GDM1 (cell line): ENCODE data around the gene COMT.

ENCODE experiments used
- DNase-seq: peaks from one replicate; lab custom pipeline; 2025; lab: John Stamatoyannopoulos, UW

The COMT gene

GRCh38 chr22:19981961-19982920, 40.7 kb downstream of the COMT start:
- DNase-seq: no peak

- no peak for DNase-seq
Measured at GRCh38 chr22:19982991-19983578, 41.5 kb downstream of the COMT start.

GRCh38 chr22:19983741-19984140, 42.2 kb downstream of the COMT start:
- no peak for DNase-seq

- DNase-seq: no peak
Measured at GRCh38 chr22:19984201-19984753, 42.7 kb downstream of the COMT start.

- DNase-seq: no peak
Measured at GRCh38 chr22:19984851-19985811, 43.6 kb downstream of the COMT start.

- no peak for DNase-seq
Measured at GRCh38 chr22:19986011-19986409, 44.4 kb downstream of the COMT start.

GRCh38 chr22:19986410-19987341, 45.1 kb downstream of the COMT start:
- peak; percentile 45 for DNase-seq

GRCh38 chr22:19987394-19988306, 46.1 kb downstream of the COMT start:
- no peak for DNase-seq

GRCh38 chr22:19988331-19988808, 46.8 kb downstream of the COMT start:
- no peak for DNase-seq

- DNase-seq: no peak
Measured at GRCh38 chr22:19988965-19989724, 47.6 kb downstream of the COMT start.

- no peak for DNase-seq
Measured at GRCh38 chr22:19989725-19990067, 48.1 kb downstream of the COMT start.

GRCh38 chr22:19990188-19990587, 48.6 kb downstream of the COMT start:
- no peak for DNase-seq

GRCh38 chr22:19990609-19991394, 49.2 kb downstream of the COMT start:
- no peak for DNase-seq

- DNase-seq: no peak
Measured at GRCh38 chr22:19991395-19991644, 49.7 kb downstream of the COMT start.

- no peak for DNase-seq
Measured at GRCh38 chr22:19991645-19992451, 50.3 kb downstream of the COMT start.

GRCh38 chr22:19992481-19992911, 50.9 kb downstream of the COMT start:
- DNase-seq: no peak

GRCh38 chr22:19992921-19993355, 51.4 kb downstream of the COMT start:
- no peak for DNase-seq
